Measurements from ENCODE around the gene CHRNB1.
"Not testable (repeated sequence)": the region's sequence is repeated elsewhere in the genome, so short reads cannot be mapped to it uniquely, and the experiment has no call there.

Gene CHRNB1

DNA sequence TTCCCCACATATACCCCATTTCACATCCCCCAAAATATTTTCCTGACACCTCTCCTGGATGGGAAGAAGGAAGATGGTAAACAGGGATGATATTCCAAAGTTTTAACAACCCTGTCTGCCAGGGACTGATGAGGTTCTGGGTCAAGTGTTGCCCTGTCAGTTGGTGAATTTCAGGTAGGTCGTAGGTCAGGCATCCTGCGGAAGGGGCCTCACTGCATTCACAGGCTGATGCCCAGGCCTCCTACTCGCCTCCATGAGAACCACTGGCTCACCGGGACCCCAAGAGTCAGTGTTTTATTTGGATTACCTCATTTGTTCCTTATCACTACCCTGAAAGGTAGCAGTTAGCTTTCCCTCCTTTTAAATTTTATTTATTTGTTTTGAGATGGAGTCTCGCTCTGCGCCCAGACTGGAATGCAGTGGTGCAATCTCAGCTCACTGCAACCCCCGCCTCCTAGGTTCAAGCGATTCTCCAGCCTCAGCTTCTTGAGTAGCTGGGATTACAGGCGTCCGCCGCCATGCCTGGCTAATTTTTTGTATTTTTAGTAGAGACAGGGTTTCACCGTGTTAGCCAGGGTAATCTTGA is 24.0 kb downstream of the CHRNB1 start:
- no peak for DNase-seq

DNA sequence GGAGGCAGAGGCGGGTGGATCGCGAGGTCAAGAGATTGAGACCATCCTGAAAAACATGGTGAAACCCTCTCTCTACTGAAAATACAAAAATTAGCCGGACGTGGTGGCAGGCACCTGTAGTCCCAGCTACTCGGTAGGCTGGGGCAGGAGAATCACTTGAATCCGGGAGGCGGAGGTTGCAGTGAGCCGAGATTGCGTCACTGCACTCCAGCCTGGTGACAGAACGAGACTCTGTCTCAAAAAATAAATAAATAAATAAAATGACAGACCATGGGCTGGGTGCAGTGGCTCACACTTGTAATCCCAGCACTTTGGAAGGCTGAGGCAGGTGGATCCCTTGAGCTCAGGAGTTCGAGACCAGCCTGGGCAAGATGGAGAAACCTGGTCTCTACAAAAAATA is 25.0 kb downstream of the CHRNB1 start:
- DNase-seq: not testable (repeated sequence)

GRCh38 chr17:7470457-7470973 is 25.7 kb downstream of the CHRNB1 start:
- DNase-seq: not testable (repeated sequence)

- no peak for DNase-seq
Measured at GRCh38 chr17:7471729-7472128, 26.9 kb downstream of the CHRNB1 start.

- DNase-seq: not testable (repeated sequence)
Measured at GRCh38 chr17:7474767-7475166, 29.9 kb downstream of the CHRNB1 start.

- no peak for DNase-seq
Measured at GRCh38 chr17:7475764-7476422, 31.0 kb downstream of the CHRNB1 start.

GRCh38 chr17:7476494-7476893 is 31.6 kb downstream of the CHRNB1 start:
- DNase-seq: no peak

GRCh38 chr17:7476951-7477350 is 32.1 kb downstream of the CHRNB1 start:
- DNase-seq: no peak

DNA sequence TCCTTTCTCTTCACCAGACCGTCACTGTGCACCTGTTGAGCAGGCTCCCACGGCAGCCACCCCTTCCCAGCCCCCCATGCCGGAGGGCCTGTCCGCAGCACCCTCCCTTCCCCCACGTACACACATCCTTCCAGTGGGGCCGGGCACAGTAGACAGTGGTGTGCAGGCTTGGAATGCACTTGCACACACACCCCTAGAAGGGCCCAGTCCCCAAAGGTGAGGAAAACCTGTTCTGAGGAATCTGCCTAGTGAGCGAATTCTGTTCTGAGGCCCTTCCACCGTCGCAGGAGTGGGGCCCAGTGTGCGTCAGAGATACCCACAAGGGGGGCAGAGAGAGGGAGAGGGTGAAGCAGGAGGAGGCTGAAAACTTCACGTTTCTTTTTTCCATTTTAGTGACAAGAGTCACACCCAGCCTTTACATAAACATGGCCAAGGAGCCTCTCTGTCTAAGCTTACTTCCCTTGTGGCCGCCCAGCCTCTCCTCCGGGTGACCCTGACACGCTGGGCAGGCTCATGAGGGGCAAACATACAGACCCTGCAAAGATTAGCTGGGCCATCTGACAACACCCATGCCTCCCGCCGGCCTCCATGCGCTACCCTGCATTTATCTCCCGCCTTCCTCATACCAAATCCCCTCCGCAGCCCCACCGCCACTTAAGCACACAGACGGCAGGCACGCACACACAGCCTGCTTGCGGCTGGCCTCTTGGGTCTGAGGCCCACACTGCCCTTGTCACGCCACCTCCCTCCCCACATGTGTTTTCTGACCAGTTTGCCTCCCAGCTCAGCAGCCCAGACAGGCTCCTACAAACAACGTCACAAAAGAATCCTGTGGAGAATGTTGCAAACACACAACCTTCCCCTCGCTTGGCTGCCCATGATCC is 32.8 kb downstream of the CHRNB1 start:
- DNase-seq: peak; percentile 37

DNA sequence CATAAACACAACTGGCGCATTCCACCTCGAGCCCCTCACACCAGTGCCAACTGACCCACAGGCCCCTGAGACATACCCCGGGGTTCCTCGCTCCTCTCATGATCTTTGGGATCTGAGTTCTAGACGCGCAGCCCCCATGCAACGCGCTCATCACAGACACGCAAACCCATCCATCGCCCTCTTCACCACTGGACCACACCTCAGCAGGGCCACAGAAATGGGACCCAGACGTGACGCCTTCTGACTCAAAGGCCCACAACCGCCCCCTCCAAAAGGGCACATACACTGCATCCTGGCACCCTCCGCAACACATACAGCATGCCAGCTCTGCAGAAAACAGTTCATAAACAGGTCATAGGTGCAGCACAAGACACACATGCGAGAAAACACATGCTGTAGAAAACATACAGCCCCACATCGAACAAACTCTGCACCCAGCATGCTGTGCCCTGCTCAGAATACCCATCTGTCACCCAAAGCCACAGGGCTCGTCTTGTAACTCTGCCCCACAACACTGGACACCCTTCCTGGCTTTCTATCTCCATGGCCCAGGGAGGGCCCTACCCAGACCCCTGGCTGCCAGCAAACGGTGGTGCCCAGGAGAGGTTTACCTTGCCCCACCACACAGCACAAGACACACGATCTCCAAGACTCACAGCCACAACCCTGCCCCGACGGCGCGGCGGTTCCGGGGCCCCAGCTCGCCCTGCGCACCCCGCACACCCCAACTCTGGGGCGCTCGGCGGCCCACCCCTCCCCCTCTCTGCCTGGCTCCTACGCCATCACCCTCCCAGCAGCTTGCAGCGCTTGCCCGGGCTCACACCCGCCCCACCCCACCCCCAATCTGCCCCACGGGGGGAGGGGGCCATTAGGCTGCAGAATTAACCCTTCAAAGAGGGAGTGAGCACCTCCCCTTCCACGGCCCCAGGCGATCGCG is 33.7 kb downstream of the CHRNB1 start:
- DNase-seq: peak; percentile 74

DNA sequence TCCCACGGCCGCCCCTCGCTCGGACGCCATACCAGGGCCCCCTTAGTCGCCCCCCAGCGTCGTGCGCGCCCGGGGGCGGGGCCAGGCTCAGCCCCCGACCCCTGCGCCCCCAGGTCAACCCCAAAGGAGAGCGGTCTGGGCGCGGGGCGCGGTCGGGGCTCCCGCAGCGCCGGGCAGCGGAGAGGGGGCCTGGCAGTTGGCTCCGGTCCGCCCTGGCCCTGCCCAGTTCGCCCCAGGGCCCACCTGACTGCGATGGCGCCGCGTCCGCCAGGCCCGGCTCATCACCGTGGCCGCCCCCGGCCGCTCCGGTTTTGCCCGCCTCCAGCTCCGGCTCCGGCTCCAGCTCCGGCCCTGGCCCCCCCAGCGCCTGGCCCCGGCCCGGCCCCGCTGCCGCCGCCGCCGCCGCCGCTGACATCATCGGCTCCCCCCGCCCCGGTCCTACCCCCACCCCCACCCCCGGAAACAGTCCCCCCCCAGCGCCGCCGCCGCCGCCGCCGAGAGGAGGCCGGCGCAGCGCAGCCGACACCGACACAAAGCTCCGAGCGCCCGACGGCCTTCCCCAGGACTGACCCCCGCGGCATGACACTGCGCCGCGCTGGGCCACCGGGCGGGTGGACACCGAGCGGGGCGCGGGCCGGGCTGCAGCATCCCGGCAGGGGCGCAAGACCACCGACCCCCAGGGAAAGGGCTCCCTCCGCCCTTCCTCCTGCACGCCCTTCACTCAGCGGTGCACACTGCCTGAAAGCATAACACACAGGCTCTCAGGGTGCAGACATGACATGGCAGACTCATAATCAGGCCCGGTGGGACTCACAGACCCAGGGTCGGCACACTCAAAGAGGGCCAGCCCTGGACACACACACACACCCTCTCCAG is 34.6 kb downstream of the CHRNB1 start, which contains the start of gene ZBTB4:
Gene ZBTB4 (minus strand): TSS at position 419 of the 876 bp plus-strand sequence. CDS start 12,830 bp downstream, outside the sequence.
- peak; percentile 69 for DNase-seq

DNA sequence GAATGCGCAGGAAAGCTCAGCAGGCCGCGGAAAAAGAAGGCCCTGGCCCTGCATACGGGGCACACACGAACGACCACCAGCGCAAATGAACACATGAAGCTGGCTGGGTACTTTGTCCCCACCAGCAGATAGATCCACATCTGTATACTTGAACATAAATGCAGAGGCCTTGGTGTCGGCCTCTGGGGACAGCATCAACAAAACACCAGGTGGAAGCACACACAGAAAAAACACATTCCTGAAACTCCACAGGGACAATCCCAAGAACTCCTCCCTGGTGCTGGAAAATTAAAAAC is 35.2 kb downstream of the CHRNB1 start:
- no peak for DNase-seq

DNA sequence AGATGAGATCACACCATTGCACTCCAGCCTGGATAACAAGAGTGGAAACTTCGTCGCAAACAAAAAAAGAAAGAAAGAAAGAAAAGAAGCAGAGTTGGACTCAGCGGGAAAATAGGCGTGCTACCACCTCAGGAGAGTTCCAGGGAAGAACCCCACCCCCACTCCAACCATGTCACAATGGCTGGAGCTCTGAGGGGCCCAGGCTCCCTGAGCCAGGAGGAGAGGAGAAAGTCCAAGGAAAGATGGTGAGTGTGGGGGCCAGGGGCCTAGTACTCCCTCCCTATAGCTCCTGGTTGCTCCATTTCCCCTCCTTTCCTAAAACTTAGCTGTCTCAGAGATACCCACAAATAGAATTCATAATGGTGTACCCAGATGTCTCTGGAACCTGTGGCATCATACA is 36.4 kb downstream of the CHRNB1 start, which contains the start of gene SLC35G6:
Gene SLC35G6 (plus strand): TSS at position 172 of the 400 bp plus-strand sequence. CDS start 71 bp downstream, at position 243.
- DNase-seq: not testable (repeated sequence)

- DNase-seq: not testable (repeated sequence)
Measured at GRCh38 chr17:7481842-7482741, 37.2 kb downstream of the CHRNB1 start.

DNA sequence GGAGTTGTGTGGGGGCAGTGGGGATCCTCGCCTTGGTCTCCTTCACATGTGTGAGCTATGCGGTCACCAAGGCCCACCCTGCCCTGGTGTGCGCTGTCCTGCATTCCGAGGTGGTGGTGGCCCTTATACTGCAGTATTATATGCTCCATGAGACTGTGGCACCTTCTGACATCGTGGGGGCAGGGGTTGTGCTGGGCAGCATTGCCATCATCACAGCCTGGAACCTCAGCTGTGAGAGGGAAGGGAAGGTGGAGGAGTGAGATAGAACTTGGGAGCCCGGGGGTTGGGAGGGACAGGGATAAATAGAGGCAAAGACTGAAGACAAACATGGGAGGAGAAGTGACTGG is 37.9 kb downstream of the CHRNB1 start:
- not testable (repeated sequence) for DNase-seq

- DNase-seq: peak; percentile 96
Measured at GRCh38 chr17:7483255-7484066, 38.6 kb downstream of the CHRNB1 start.

DNA sequence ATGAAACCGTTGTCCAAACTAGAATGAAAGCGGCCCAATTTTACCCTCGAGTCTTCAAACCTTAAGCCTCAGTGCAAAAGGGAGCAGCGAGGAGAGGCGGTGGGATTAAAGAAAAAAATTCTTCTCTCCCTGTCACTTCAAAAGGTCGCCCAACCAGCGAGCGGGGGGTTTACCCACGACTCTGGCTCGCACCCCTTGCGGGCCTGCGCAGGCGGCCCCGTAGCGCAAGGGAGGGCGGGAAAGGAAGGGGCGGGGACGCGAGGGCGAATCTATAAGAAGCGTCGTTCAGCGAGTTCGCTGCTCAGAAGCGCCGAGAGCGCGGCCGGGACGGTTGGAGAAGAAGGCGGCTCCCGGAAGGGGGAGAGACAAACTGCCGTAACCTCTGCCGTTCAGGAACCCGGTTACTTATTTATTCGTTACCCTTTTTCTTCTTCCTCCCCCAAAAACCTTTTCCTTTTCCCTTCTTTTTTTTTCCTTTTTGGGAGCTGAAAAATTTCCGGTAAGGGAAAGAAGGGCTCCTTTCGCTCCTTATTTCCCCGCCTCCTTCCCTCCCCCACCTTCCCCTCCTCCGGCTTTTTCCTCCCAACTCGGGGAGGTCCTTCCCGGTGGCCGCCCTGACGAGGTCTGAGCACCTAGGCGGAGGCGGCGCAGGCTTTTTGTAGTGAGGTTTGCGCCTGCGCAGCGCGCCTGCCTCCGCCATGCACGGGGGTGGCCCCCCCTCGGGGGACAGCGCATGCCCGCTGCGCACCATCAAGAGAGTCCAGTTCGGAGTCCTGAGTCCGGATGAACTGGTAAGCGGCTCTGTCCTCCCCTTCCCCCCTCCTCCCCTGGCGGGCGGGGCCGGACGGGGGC is 39.4 kb downstream of the CHRNB1 start, which contains the start of gene POLR2A:
Gene POLR2A (plus strand): TSS at position 300 of the 852 bp plus-strand sequence.
- peak; percentile 98 for DNase-seq

DNA sequence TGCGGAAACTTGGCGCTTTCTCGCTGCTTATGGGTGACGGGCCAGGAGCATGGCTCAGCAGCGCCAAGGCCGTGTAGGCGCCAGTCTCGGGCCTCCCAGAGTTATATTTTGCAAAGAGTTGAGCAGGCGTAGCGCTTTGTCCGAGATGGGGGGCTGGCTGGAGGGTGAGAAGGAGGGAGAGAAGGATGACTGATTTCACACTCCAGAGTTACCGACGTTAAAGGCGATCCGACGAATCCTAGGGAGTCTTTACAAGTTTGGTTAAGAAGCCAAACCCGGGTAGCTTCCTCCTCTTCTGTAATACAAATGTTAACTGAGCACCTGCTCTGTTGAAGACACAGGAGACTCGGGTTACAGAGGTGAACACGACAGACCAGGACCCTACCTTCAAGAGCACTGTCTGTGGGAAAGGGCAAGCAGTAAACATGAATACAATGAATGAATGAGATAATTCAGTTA is 40.1 kb downstream of the CHRNB1 start:
- no peak for DNase-seq
